HepG2 (cell line): ENCODE measurements around the gene TOM1L2. TPM values are rescaled to one million over a fixed set of nuclear protein-coding genes. Genes with fewer than 3 reads are reported as not detected.

Source experiments
- CHCHD3 ChIP-seq: sonication (generic); formaldehyde crosslinking; IDR thresholded peaks from 2 replicates; pipeline ENCODE4 v1.8.0; 2022; ENCODE audit warnings: mild to moderate bottlenecking, missing genetic modification reagents, moderate library complexity
- EP300 ChIP-seq, 3 experiments: sonication (generic) in 1 of 3; formaldehyde crosslinking in 1 of 3; IDR thresholded peaks; 2 replicates each; pipeline versions ENCODE4 v1.5.1 to v1.6.1; 2011 to 2020; ENCODE audit warnings: low read depth in 2 of 3, low read length in 2 of 3, borderline replicate concordance in 1 of 3, improper control_type of control experiment in 1 of 3, mild to moderate bottlenecking in 1 of 3, missing genetic modification reagents in 1 of 3, moderate library complexity in 1 of 3
- ESRRA ChIP-seq: sonication (generic); formaldehyde crosslinking; IDR thresholded peaks from 2 replicates; pipeline ENCODE4 v1.5.1; 2020; ENCODE audit warnings: mild to moderate bottlenecking, low read depth, missing genetic modification reagents
- FLYWCH1 ChIP-seq: sonication (generic); formaldehyde crosslinking; IDR thresholded peaks from 2 replicates; pipeline ENCODE4 v1.8.1; 2023; ENCODE audit warnings: mild to moderate bottlenecking, missing genetic modification reagents
- NBN ChIP-seq: fragments of 450-650 bp; conservative IDR thresholded peaks from 2 replicates; pipeline ENCODE4 v1.6.1; 2017
- SRY ChIP-seq: sonication (generic); formaldehyde crosslinking; IDR thresholded peaks from 2 replicates; pipeline ENCODE4 v1.8.0; 2022; ENCODE audit warnings: mild to moderate bottlenecking, missing genetic modification reagents
- ZKSCAN1 ChIP-seq: fragments of 150-350 bp; IDR thresholded peaks from 2 replicates; pipeline ENCODE4 v1.6.1; 2014; ENCODE audit warnings: low read length
- ZNF605 ChIP-seq: sonication (generic); formaldehyde crosslinking; IDR thresholded peaks from 2 replicates; pipeline ENCODE4 v1.8.0; 2022; ENCODE audit warnings: mild to moderate bottlenecking, missing genetic modification reagents
- polyA plus RNA-seq, 8 experiments: library from polyadenylated mRNA; depleted of rRNA in 3 of 8; stranded (reverse) in 7 of 8; unstranded in 1 of 8; fragments of >200 nt; fragmentation: Illumina TruSeq in 4 of 8; extraction: Trizol in 4 of 8; gene quantifications; 2 replicates each; pipeline versions ENCODE4 v1.2.1 to v1.2.3, GENCODE V29; 2011 to 2016; ENCODE audit warnings: low read depth in 4 of 8, missing spikeins in 1 of 8, mixed read lengths in 1 of 8; ENCODE audit not compliant: insufficient read depth in 1 of 8
- total RNA-seq, 5 experiments: library from RNA; depleted of rRNA; stranded (reverse); fragments of >200 nt; fragmentation: Illumina TruSeq; extraction: Trizol; gene quantifications; 2 replicates each; pipeline ENCODE4 v1.2.3, GENCODE V29; 2016; ENCODE audit warnings: low read depth in 1 of 5
- TF ChIP-seq, protein P1 (sequence below): sonication (generic); formaldehyde crosslinking; IDR thresholded peaks from 2 replicates; pipeline ENCODE4 v1.5.1; 2020; ENCODE audit warnings: mild to moderate bottlenecking, missing genetic modification reagents, moderate library complexity
- TF ChIP-seq, protein P2 (sequence below): sonication (generic); formaldehyde crosslinking; IDR thresholded peaks from 2 replicates; pipeline ENCODE4 v1.5.0; 2020; ENCODE audit warnings: missing genetic modification reagents
- TF ChIP-seq, protein P3 (sequence below): sonication (generic); formaldehyde crosslinking; IDR thresholded peaks from 2 replicates; pipeline ENCODE4 v1.4.0; 2020; ENCODE audit warnings: mild to moderate bottlenecking, missing genetic modification reagents
- TF ChIP-seq, protein P4 (sequence below): fragments of 450-650 bp; IDR thresholded peaks from 2 replicates; pipeline ENCODE4 v1.6.1; 2017
- TF ChIP-seq, protein P5 (sequence below): sonication (generic); formaldehyde crosslinking; IDR thresholded peaks from 2 replicates; pipeline ENCODE4 v1.8.1; 2023; ENCODE audit warnings: mild to moderate bottlenecking, missing genetic modification reagents, borderline replicate concordance
- TF ChIP-seq, protein P6 (sequence below): sonication (generic); formaldehyde crosslinking; IDR thresholded peaks from 2 replicates; pipeline ENCODE4 v1.5.0; 2020; ENCODE audit warnings: missing genetic modification reagents

Gene TOM1L2
- total and polyA plus RNA-seq, 2 of the 13 experiments (the other 11 are each of a cell fraction or from before 2014, with no cell fraction given), result 4.7 to 7.4 TPM

DNA sequence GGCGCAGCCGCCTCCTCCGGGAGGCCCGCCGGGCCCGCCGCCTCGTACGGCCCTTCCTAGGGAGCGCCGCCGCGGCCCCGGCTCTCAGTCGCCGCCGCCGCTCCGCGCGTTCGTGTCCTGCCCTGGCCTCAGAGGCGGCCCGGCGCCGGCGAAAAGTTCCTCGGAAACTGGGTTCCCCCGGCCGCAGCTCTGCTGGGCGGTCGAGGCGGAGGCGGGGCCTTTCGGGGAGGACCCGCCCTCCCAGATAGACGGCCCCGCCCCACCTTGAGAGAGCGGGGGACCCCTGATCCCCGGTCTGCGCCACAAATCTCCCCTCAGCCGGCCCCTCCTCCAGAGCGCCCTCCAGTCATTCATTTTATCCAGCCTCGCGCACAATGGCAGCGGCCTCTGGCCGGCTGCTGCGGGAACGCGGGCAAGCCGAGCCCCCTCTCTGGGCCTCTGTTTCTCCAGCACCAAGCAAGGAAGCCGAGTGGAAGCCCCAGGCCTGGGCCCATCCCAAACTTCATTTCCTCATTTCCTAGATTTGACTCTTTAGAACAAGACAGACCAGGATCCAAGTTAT lies 135.3 kb downstream of the TOM1L2 start, which contains the start of gene SREBF1 (continued):
- TF ChIP-seq ZNF605 (peak; percentile 44; the same call in 1 of the 2 replicates), ZKSCAN1 (no peak), EP300 (IDR thresholded peaks at IDR 0.05; ENCODE audit: low read depth in 2 of 2, low read length in 2 of 2) (0 out of 4 replicates have a peak, but pooled peaks of 1 of the 2 experiments have one; percentile 3), EP300 (CRISPR knock-in tag; IDR thresholded peaks at IDR 0.05; ENCODE audit: borderline replicate concordance) (no peak), ESRRA (CRISPR knock-in tag) (0 out of 2 replicates have a peak, but pooled peaks have one; percentile 47), SRY (CRISPR knock-in tag) (0 out of 2 replicates have a peak, but pooled peaks have one; percentile 1), CHCHD3 (CRISPR knock-in tag) (no peak), FLYWCH1 (CRISPR knock-in tag) (no peak), NBN (no peak)
- TF ChIP-seq, protein P1, sequence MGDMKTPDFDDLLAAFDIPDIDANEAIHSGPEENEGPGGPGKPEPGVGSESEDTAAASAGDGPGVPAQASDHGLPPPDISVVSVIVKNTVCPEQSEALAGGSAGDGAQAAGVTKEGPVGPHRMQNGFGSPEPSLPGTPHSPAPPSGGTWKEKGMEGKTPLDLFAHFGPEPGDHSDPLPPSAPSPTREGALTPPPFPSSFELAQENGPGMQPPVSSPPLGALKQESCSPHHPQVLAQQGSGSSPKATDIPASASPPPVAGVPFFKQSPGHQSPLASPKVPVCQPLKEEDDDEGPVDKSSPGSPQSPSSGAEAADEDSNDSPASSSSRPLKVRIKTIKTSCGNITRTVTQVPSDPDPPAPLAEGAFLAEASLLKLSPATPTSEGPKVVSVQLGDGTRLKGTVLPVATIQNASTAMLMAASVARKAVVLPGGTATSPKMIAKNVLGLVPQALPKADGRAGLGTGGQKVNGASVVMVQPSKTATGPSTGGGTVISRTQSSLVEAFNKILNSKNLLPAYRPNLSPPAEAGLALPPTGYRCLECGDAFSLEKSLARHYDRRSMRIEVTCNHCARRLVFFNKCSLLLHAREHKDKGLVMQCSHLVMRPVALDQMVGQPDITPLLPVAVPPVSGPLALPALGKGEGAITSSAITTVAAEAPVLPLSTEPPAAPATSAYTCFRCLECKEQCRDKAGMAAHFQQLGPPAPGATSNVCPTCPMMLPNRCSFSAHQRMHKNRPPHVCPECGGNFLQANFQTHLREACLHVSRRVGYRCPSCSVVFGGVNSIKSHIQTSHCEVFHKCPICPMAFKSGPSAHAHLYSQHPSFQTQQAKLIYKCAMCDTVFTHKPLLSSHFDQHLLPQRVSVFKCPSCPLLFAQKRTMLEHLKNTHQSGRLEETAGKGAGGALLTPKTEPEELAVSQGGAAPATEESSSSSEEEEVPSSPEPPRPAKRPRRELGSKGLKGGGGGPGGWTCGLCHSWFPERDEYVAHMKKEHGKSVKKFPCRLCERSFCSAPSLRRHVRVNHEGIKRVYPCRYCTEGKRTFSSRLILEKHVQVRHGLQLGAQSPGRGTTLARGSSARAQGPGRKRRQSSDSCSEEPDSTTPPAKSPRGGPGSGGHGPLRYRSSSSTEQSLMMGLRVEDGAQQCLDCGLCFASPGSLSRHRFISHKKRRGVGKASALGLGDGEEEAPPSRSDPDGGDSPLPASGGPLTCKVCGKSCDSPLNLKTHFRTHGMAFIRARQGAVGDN, result no peak; the same call in 1 of the 2 replicates
- TF ChIP-seq, protein P2, sequence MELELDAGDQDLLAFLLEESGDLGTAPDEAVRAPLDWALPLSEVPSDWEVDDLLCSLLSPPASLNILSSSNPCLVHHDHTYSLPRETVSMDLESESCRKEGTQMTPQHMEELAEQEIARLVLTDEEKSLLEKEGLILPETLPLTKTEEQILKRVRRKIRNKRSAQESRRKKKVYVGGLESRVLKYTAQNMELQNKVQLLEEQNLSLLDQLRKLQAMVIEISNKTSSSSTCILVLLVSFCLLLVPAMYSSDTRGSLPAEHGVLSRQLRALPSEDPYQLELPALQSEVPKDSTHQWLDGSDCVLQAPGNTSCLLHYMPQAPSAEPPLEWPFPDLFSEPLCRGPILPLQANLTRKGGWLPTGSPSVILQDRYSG (CRISPR knock-in tag), result 0 out of 2 replicates have a peak, but pooled peaks have one; percentile 7
- TF ChIP-seq, protein P3, sequence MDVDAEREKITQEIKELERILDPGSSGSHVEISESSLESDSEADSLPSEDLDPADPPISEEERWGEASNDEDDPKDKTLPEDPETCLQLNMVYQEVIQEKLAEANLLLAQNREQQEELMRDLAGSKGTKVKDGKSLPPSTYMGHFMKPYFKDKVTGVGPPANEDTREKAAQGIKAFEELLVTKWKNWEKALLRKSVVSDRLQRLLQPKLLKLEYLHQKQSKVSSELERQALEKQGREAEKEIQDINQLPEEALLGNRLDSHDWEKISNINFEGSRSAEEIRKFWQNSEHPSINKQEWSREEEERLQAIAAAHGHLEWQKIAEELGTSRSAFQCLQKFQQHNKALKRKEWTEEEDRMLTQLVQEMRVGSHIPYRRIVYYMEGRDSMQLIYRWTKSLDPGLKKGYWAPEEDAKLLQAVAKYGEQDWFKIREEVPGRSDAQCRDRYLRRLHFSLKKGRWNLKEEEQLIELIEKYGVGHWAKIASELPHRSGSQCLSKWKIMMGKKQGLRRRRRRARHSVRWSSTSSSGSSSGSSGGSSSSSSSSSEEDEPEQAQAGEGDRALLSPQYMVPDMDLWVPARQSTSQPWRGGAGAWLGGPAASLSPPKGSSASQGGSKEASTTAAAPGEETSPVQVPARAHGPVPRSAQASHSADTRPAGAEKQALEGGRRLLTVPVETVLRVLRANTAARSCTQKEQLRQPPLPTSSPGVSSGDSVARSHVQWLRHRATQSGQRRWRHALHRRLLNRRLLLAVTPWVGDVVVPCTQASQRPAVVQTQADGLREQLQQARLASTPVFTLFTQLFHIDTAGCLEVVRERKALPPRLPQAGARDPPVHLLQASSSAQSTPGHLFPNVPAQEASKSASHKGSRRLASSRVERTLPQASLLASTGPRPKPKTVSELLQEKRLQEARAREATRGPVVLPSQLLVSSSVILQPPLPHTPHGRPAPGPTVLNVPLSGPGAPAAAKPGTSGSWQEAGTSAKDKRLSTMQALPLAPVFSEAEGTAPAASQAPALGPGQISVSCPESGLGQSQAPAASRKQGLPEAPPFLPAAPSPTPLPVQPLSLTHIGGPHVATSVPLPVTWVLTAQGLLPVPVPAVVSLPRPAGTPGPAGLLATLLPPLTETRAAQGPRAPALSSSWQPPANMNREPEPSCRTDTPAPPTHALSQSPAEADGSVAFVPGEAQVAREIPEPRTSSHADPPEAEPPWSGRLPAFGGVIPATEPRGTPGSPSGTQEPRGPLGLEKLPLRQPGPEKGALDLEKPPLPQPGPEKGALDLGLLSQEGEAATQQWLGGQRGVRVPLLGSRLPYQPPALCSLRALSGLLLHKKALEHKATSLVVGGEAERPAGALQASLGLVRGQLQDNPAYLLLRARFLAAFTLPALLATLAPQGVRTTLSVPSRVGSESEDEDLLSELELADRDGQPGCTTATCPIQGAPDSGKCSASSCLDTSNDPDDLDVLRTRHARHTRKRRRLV (CRISPR knock-in tag), result 0 out of 2 replicates have a peak, but pooled peaks have one; percentile 32
- TF ChIP-seq, protein P4, sequence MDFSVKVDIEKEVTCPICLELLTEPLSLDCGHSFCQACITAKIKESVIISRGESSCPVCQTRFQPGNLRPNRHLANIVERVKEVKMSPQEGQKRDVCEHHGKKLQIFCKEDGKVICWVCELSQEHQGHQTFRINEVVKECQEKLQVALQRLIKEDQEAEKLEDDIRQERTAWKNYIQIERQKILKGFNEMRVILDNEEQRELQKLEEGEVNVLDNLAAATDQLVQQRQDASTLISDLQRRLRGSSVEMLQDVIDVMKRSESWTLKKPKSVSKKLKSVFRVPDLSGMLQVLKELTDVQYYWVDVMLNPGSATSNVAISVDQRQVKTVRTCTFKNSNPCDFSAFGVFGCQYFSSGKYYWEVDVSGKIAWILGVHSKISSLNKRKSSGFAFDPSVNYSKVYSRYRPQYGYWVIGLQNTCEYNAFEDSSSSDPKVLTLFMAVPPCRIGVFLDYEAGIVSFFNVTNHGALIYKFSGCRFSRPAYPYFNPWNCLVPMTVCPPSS, result no peak
- TF ChIP-seq, protein P5, sequence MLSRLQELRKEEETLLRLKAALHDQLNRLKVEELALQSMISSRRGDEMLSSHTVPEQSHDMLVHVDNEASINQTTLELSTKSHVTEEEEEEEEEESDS (CRISPR knock-in tag), result no peak
- TF ChIP-seq, protein P6, sequence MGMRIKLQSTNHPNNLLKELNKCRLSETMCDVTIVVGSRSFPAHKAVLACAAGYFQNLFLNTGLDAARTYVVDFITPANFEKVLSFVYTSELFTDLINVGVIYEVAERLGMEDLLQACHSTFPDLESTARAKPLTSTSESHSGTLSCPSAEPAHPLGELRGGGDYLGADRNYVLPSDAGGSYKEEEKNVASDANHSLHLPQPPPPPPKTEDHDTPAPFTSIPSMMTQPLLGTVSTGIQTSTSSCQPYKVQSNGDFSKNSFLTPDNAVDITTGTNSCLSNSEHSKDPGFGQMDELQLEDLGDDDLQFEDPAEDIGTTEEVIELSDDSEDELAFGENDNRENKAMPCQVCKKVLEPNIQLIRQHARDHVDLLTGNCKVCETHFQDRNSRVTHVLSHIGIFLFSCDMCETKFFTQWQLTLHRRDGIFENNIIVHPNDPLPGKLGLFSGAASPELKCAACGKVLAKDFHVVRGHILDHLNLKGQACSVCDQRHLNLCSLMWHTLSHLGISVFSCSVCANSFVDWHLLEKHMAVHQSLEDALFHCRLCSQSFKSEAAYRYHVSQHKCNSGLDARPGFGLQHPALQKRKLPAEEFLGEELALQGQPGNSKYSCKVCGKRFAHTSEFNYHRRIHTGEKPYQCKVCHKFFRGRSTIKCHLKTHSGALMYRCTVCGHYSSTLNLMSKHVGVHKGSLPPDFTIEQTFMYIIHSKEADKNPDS (CRISPR knock-in tag), result no peak
